Panc1 (cell line): ENCODE data around the gene TRANK1.

Experiments used
- CTCF ChIP-seq: fragments of 450-650 bp; IDR thresholded peaks from 2 replicates; pipeline ENCODE4 v1.5.1; 2017; ENCODE audit warnings: mild to moderate bottlenecking
- REST ChIP-seq, 2 experiments: IDR thresholded peaks; 2 replicates each; pipeline ENCODE4 v1.6.1; 2011 to 2012; ENCODE audit warnings: low read depth in 2 of 2, control low read depth in 1 of 2, low read length in 1 of 2, mild to moderate bottlenecking in 1 of 2, moderate library complexity in 1 of 2; ENCODE audit not compliant: insufficient read depth in 1 of 2
- SIN3A ChIP-seq: IDR thresholded peaks from 2 replicates; pipeline ENCODE4 v1.6.1; 2012; ENCODE audit warnings: low read depth, mild to moderate bottlenecking, low read length, moderate library complexity, borderline replicate concordance; ENCODE audit not compliant: insufficient read depth

GRCh38 chr3:36901588-36901987 lies 43.3 kb downstream of the TRANK1 start:
- TF ChIP-seq CTCF = no peak
- no peak for TF ChIP-seq SIN3A
- TF ChIP-seq REST (IDR thresholded peaks at IDR 0.05; ENCODE audit: insufficient read depth in 1 of 2, low read depth in 2 of 2, low read length in 1 of 2) = no peak
